ENCODE results near the gene ZNF174.

The ZNF174 gene

GRCh38 chr16:3443108-3444031 lies 42.4 kb downstream of the ZNF174 start, which contains the start of the genes NAA60 and ZNF597:
Gene NAA60, plus strand, starts transcription at chr16:3443680. Its CDS starts 32,548 bp downstream, at chr16:3476228.
Gene ZNF597, minus strand, starts transcription at chr16:3443504. Its CDS starts 351 bp downstream, at chr16:3443153.
- peak; percentile 92 for DNase-seq

- DNase-seq: peak; percentile 49
These were observed 43.0 kb downstream of the ZNF174 start for GRCh38 chr16:3444032-3444388.

- DNase-seq: no peak
These were observed 53.1 kb downstream of the ZNF174 start for GRCh38 chr16:3454093-3454492.

DNA sequence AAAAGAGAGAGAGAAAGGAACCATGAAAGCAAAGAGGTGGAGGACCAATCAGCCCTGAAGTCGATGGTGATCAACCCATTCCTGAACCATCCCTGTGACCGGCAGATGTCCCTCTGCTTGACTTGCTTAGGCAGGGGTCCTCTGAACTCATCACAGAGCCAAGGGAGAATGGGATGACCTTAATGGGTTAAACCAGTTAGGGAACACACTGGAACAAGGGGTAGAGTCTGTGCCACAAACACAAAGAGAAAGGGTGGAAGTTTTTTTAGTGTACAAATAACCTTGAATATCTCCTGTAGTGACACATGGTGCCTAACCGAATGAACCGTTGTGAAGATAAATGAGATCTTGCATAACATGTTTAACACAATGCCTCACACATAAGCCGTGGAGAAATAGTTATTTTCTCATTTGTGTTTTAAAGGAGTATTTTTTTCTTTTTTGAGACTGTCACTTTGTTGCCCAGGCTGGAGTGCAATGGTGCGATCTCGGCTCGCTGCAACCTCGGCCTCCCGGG lies 53.7 kb downstream of the ZNF174 start:
- no peak for DNase-seq

GRCh38 chr16:3457434-3458252 lies 56.6 kb downstream of the ZNF174 start:
- DNase-seq: peak; percentile 97

GRCh38 chr16:3458278-3458851 lies 57.4 kb downstream of the ZNF174 start:
- peak; percentile 55 for DNase-seq

DNA sequence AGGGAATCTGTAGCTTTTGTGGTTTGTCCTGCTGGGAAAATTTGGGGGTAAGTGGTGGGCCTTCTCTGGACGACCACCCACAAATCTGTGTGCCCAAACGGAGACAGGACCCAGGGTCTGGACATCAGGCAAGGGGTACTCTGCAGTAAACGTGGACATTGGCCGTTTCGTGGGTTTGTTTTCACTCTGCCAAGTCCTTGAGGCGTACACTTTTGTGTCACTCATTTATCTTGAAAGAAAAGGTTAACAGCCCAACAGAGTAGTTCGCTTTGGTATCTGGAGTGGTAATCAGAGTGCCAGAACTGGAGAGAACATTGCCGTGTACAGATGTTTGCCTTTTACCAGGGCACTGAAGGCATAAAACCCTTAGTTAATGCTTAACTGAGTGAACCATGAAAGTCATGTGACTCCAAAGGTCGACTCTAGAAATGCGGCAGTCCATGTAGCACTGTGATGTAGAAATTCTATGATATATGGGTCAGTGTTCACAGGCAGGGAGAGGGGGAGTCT lies 57.9 kb downstream of the ZNF174 start:
- peak; percentile 40 for DNase-seq
